HG03558 (cell line): ENCODE measurements around the gene SAT1.

ENCODE experiments used
- ATAC-seq: cut with Tn5 transposase; IDR thresholded peaks from one replicate; pipeline ENCODE4 v1.9.1; 2021; ENCODE audit warnings: moderate number of reproducible peaks; ENCODE audit not compliant: unreplicated experiment; ENCODE audit errors: extremely low read depth

The SAT1 gene

GRCh38 chrX:23773601-23774175 lies 9.3 kb upstream of the SAT1 start:
- ATAC-seq, result peak; percentile 89

- ATAC-seq, result no peak
These were observed 6.6 kb upstream of the SAT1 start for GRCh38 chrX:23776363-23776762.

- no peak for ATAC-seq
These were observed 3.9 kb upstream of the SAT1 start for GRCh38 chrX:23779025-23779424.

GRCh38 chrX:23782455-23782854 lies 518 bp upstream of the SAT1 start:
- ATAC-seq, result no peak

GRCh38 chrX:23783589-23784469 lies 856 bp downstream of the SAT1 start:
- no peak for ATAC-seq

- ATAC-seq, result no peak
These were observed 1.7 kb downstream of the SAT1 start for GRCh38 chrX:23784470-23785331.

- no peak for ATAC-seq
These were observed 2.6 kb downstream of the SAT1 start for GRCh38 chrX:23785580-23785979.

GRCh38 chrX:23786268-23786815 lies 3.4 kb downstream of the SAT1 start:
- no peak for ATAC-seq

GRCh38 chrX:23787745-23788118 lies 4.8 kb downstream of the SAT1 start:
- ATAC-seq, result no peak

- no peak for ATAC-seq
These were observed 5.5 kb downstream of the SAT1 start for GRCh38 chrX:23788521-23788920.

GRCh38 chrX:23788946-23789345 lies 6.0 kb downstream of the SAT1 start:
- ATAC-seq, result no peak

GRCh38 chrX:23789386-23790154 lies 6.6 kb downstream of the SAT1 start:
- no peak for ATAC-seq

- ATAC-seq, result no peak
These were observed 7.2 kb downstream of the SAT1 start for GRCh38 chrX:23790155-23790497.

GRCh38 chrX:23792861-23793553 lies 10.0 kb downstream of the SAT1 start:
- no peak for ATAC-seq

GRCh38 chrX:23795221-23795620 lies 12.2 kb downstream of the SAT1 start:
- no peak for ATAC-seq

- ATAC-seq, result no peak
These were observed 14.6 kb downstream of the SAT1 start for GRCh38 chrX:23797371-23798128.

- ATAC-seq, result no peak
These were observed 16.6 kb downstream of the SAT1 start for GRCh38 chrX:23799469-23800065.

GRCh38 chrX:23802431-23802830 lies 19.5 kb downstream of the SAT1 start:
- no peak for ATAC-seq
